ENCODE data around the gene PNMA6E.

PNMA6E gene

GRCh38 chrX:153347530-153347929 lies 53.6 kb downstream of the PNMA6E start:
- DNase-seq: no peak
